ENCODE results near the gene SYT13.

DNA sequence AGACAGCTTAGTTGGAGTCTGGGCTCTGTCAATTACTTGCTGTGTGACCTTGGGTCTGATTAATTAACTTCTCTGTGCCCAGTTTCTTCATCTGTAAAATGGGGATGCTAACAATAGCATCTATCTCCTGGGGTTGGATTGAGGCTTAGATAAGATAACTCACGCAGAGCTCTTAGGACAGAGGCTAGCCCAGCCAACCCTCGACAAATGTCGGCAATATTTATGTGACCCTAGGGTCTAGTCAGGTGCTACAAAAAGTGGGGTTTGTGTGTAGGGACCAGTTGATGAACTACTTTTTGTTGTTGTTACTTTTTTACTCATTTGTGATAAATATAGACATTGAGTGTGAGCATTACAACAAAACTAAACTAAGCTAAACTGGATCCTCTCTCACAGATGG is 22.4 kb downstream of the SYT13 start:
- TF ChIP-seq, protein P1, sequence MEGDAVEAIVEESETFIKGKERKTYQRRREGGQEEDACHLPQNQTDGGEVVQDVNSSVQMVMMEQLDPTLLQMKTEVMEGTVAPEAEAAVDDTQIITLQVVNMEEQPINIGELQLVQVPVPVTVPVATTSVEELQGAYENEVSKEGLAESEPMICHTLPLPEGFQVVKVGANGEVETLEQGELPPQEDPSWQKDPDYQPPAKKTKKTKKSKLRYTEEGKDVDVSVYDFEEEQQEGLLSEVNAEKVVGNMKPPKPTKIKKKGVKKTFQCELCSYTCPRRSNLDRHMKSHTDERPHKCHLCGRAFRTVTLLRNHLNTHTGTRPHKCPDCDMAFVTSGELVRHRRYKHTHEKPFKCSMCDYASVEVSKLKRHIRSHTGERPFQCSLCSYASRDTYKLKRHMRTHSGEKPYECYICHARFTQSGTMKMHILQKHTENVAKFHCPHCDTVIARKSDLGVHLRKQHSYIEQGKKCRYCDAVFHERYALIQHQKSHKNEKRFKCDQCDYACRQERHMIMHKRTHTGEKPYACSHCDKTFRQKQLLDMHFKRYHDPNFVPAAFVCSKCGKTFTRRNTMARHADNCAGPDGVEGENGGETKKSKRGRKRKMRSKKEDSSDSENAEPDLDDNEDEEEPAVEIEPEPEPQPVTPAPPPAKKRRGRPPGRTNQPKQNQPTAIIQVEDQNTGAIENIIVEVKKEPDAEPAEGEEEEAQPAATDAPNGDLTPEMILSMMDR (IDR thresholded peaks at IDR 0.05 in 2 of 3, conservative IDR thresholded peaks at IDR 0.05 in 1 of 3; ENCODE audit: control insufficient read depth in 2 of 3, extremely low read depth in 1 of 3, insufficient read depth in 1 of 3, low read depth in 3 of 3, low read length in 3 of 3) = no peak
- TF ChIP-seq, protein P2, sequence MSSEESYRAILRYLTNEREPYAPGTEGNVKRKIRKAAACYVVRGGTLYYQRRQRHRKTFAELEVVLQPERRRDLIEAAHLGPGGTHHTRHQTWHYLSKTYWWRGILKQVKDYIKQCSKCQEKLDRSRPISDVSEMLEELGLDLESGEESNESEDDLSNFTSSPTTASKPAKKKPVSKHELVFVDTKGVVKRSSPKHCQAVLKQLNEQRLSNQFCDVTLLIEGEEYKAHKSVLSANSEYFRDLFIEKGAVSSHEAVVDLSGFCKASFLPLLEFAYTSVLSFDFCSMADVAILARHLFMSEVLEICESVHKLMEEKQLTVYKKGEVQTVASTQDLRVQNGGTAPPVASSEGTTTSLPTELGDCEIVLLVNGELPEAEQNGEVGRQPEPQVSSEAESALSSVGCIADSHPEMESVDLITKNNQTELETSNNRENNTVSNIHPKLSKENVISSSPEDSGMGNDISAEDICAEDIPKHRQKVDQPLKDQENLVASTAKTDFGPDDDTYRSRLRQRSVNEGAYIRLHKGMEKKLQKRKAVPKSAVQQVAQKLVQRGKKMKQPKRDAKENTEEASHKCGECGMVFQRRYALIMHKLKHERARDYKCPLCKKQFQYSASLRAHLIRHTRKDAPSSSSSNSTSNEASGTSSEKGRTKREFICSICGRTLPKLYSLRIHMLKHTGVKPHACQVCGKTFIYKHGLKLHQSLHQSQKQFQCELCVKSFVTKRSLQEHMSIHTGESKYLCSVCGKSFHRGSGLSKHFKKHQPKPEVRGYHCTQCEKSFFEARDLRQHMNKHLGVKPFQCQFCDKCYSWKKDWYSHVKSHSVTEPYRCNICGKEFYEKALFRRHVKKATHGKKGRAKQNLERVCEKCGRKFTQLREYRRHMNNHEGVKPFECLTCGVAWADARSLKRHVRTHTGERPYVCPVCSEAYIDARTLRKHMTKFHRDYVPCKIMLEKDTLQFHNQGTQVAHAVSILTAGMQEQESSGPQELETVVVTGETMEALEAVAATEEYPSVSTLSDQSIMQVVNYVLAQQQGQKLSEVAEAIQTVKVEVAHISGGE (CRISPR knock-in tag; IDR thresholded peaks at IDR 0.05) = no peak
- TF ChIP-seq EZH2 (IDR thresholded peaks at IDR 0.05; ENCODE audit: borderline replicate concordance, control insufficient read depth, low read depth, low read length) (no peak), MXI1 (IDR thresholded peaks at IDR 0.05; ENCODE audit: low read depth, low read length) (no peak), EP300 (IDR thresholded peaks at IDR 0.05; ENCODE audit: borderline replicate concordance in 1 of 2, control insufficient read depth in 1 of 2, low read depth in 2 of 2, low read length in 2 of 2) (no peak), IKZF1 (conservative IDR thresholded peaks at IDR 0.05) (no peak), YY1 (IDR thresholded peaks at IDR 0.05; ENCODE audit: low read depth, low read length) (no peak), RAD21 (IDR thresholded peaks at IDR 0.05; ENCODE audit: insufficient read depth, low read depth, low read length) (no peak), BHLHE40 (IDR thresholded peaks at IDR 0.05; ENCODE audit: borderline replicate concordance in 1 of 2, low read depth in 2 of 2, low read length in 1 of 2) (no peak), GABPA (IDR thresholded peaks at IDR 0.05; ENCODE audit: low read depth) (no peak)
- TF ChIP-seq, protein P3, sequence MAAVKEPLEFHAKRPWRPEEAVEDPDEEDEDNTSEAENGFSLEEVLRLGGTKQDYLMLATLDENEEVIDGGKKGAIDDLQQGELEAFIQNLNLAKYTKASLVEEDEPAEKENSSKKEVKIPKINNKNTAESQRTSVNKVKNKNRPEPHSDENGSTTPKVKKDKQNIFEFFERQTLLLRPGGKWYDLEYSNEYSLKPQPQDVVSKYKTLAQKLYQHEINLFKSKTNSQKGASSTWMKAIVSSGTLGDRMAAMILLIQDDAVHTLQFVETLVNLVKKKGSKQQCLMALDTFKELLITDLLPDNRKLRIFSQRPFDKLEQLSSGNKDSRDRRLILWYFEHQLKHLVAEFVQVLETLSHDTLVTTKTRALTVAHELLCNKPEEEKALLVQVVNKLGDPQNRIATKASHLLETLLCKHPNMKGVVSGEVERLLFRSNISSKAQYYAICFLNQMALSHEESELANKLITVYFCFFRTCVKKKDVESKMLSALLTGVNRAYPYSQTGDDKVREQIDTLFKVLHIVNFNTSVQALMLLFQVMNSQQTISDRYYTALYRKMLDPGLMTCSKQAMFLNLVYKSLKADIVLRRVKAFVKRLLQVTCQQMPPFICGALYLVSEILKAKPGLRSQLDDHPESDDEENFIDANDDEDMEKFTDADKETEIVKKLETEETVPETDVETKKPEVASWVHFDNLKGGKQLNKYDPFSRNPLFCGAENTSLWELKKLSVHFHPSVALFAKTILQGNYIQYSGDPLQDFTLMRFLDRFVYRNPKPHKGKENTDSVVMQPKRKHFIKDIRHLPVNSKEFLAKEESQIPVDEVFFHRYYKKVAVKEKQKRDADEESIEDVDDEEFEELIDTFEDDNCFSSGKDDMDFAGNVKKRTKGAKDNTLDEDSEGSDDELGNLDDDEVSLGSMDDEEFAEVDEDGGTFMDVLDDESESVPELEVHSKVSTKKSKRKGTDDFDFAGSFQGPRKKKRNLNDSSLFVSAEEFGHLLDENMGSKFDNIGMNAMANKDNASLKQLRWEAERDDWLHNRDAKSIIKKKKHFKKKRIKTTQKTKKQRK (IDR thresholded peaks at IDR 0.05; ENCODE audit: low read depth, low read length) = no peak
- TF ChIP-seq, protein P4, sequence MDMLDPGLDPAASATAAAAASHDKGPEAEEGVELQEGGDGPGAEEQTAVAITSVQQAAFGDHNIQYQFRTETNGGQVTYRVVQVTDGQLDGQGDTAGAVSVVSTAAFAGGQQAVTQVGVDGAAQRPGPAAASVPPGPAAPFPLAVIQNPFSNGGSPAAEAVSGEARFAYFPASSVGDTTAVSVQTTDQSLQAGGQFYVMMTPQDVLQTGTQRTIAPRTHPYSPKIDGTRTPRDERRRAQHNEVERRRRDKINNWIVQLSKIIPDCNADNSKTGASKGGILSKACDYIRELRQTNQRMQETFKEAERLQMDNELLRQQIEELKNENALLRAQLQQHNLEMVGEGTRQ (IDR thresholded peaks at IDR 0.05; ENCODE audit: borderline replicate concordance, low read depth, low read length) = no peak

Data from GM12878 (cell line).